A673 (cell line): Measurements from ENCODE around the gene GATAD2B.

Experiments used
- CTCF ChIP-seq: fragments of 300-800, 200-600 bp; sonication (generic); conservative IDR thresholded peaks from 2 replicates; pipeline ENCODE4 v1.5.1; 2017; ENCODE audit warnings: low read depth, mild to moderate bottlenecking, antibody characterized with exemption, low read length, moderate library complexity, mixed read lengths
- EZH2 ChIP-seq: fragments of 200-600 bp; sonication (generic); IDR thresholded peaks from 2 replicates; pipeline ENCODE4 v1.6.1; 2017; ENCODE audit warnings: borderline replicate concordance, low read depth, mild to moderate bottlenecking, mixed read lengths, antibody characterized with exemption, low read length; ENCODE audit not compliant: poor library complexity, severe bottlenecking

GRCh38 chr1:153801028-153801625 is 121.6 kb downstream of the GATAD2B start:
- TF ChIP-seq CTCF (no peak), EZH2 (no peak)
